Measurements from ENCODE around the gene LEPROT.

- TF ChIP-seq, protein P1, sequence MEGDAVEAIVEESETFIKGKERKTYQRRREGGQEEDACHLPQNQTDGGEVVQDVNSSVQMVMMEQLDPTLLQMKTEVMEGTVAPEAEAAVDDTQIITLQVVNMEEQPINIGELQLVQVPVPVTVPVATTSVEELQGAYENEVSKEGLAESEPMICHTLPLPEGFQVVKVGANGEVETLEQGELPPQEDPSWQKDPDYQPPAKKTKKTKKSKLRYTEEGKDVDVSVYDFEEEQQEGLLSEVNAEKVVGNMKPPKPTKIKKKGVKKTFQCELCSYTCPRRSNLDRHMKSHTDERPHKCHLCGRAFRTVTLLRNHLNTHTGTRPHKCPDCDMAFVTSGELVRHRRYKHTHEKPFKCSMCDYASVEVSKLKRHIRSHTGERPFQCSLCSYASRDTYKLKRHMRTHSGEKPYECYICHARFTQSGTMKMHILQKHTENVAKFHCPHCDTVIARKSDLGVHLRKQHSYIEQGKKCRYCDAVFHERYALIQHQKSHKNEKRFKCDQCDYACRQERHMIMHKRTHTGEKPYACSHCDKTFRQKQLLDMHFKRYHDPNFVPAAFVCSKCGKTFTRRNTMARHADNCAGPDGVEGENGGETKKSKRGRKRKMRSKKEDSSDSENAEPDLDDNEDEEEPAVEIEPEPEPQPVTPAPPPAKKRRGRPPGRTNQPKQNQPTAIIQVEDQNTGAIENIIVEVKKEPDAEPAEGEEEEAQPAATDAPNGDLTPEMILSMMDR (IDR thresholded peaks at IDR 0.05): no peak
- TF ChIP-seq POLR2A (IDR thresholded peaks at IDR 0.05): no peak
These were observed 17.1 kb downstream of the LEPROT start for GRCh38 chr1:65437616-65438015.

All from right lobe of liver (tissue), 4 donors.